ENCODE measurements around the gene SPHK1.
"Not testable (repeated sequence)": the region's sequence is repeated elsewhere in the genome, so short reads cannot be mapped to it uniquely, and the experiment has no call there.

The SPHK1 gene

GRCh38 chr17:76354747-76355310 is 29.6 kb upstream of the SPHK1 start:
- TF ChIP-seq POLR2A (IDR thresholded peaks at IDR 0.05; ENCODE audit: low read length) (no peak), GATA1 (IDR thresholded peaks at IDR 0.05; ENCODE audit: low read depth, low read length) (no peak)
- peak; percentile 93 to 97 for DNase-seq

GRCh38 chr17:76356803-76357456 is 27.5 kb upstream of the SPHK1 start:
- no peak for TF ChIP-seq GATA1 (IDR thresholded peaks at IDR 0.05; ENCODE audit: low read depth, low read length)
- TF ChIP-seq POLR2A (IDR thresholded peaks at IDR 0.05; ENCODE audit: low read length): no peak
- no peak for DNase-seq

- no peak for DNase-seq
- no peak for TF ChIP-seq GATA1 (IDR thresholded peaks at IDR 0.05; ENCODE audit: low read depth, low read length)
- TF ChIP-seq POLR2A (IDR thresholded peaks at IDR 0.05; ENCODE audit: low read length): no peak
Measured at GRCh38 chr17:76357597-76358158, 26.7 kb upstream of the SPHK1 start.

- no peak for TF ChIP-seq GATA1 (IDR thresholded peaks at IDR 0.05; ENCODE audit: low read depth, low read length)
- TF ChIP-seq POLR2A (IDR thresholded peaks at IDR 0.05; ENCODE audit: low read length): no peak
- no peak for DNase-seq
Measured at GRCh38 chr17:76359375-76359774, 25.0 kb upstream of the SPHK1 start.

GRCh38 chr17:76359776-76360175 is 24.6 kb upstream of the SPHK1 start:
- DNase-seq: not testable (repeated sequence)

- no peak for DNase-seq
Measured at GRCh38 chr17:76360461-76360860, 23.9 kb upstream of the SPHK1 start.

GRCh38 chr17:76363107-76363842 is 21.1 kb upstream of the SPHK1 start:
- TF ChIP-seq GATA1 (IDR thresholded peaks at IDR 0.05; ENCODE audit: low read depth, low read length) (no peak), POLR2A (IDR thresholded peaks at IDR 0.05; ENCODE audit: low read length) (no peak)
- no peak for DNase-seq

More at GRCh38 chr17:76360461-76360860, 23.9 kb upstream of the SPHK1 start:
- TF ChIP-seq GATA1 (IDR thresholded peaks at IDR 0.05; ENCODE audit: low read depth, low read length): no peak
- TF ChIP-seq POLR2A (IDR thresholded peaks at IDR 0.05; ENCODE audit: low read length): no peak

GRCh38 chr17:76365256-76365903 is 19.0 kb upstream of the SPHK1 start:
- peak; percentile 37 to 48 for DNase-seq

GRCh38 chr17:76366247-76366646 is 18.2 kb upstream of the SPHK1 start:
- no peak for DNase-seq
- TF ChIP-seq GATA1 (IDR thresholded peaks at IDR 0.05; ENCODE audit: low read depth, low read length) (no peak), POLR2A (IDR thresholded peaks at IDR 0.05; ENCODE audit: low read length) (no peak)

More at GRCh38 chr17:76365256-76365903, 19.0 kb upstream of the SPHK1 start:
- TF ChIP-seq POLR2A (IDR thresholded peaks at IDR 0.05; ENCODE audit: low read length): no peak
- TF ChIP-seq GATA1 (IDR thresholded peaks at IDR 0.05; ENCODE audit: low read depth, low read length): no peak

- TF ChIP-seq POLR2A (IDR thresholded peaks at IDR 0.05; ENCODE audit: low read length) (no peak), GATA1 (IDR thresholded peaks at IDR 0.05; ENCODE audit: low read depth, low read length) (no peak)
Measured at GRCh38 chr17:76367642-76368041, 16.8 kb upstream of the SPHK1 start.

GRCh38 chr17:76368545-76368944 is 15.9 kb upstream of the SPHK1 start:
- TF ChIP-seq GATA1 (IDR thresholded peaks at IDR 0.05; ENCODE audit: low read depth, low read length) (no peak), POLR2A (IDR thresholded peaks at IDR 0.05; ENCODE audit: low read length) (no peak)
- no peak for DNase-seq

More at GRCh38 chr17:76367642-76368041, 16.8 kb upstream of the SPHK1 start:
- DNase-seq: no peak

GRCh38 chr17:76369379-76369778 is 15.0 kb upstream of the SPHK1 start:
- TF ChIP-seq POLR2A (IDR thresholded peaks at IDR 0.05; ENCODE audit: low read length) (no peak), GATA1 (IDR thresholded peaks at IDR 0.05; ENCODE audit: low read depth, low read length) (no peak)
- no peak for DNase-seq

- TF ChIP-seq POLR2A (IDR thresholded peaks at IDR 0.05; ENCODE audit: low read length): no peak
- no peak for TF ChIP-seq GATA1 (IDR thresholded peaks at IDR 0.05; ENCODE audit: low read depth, low read length)
- DNase-seq: no peak
Measured at GRCh38 chr17:76369804-76370203, 14.6 kb upstream of the SPHK1 start.
